Endodermal cell (in vitro differentiated cells): ENCODE data around the gene IQCK. TPM values are rescaled to one million over a fixed set of nuclear protein-coding genes. Genes with fewer than 3 reads are reported as not detected.

Experiments used
- DNase-seq: peaks from one replicate; pipeline ENCODE4 v3.0.0-alpha.2; 2017
- H3K27ac ChIP-seq: 2 replicates; pipeline ENCODE4 v1.5.1; 2013; ENCODE audit warnings: mild to moderate bottlenecking, low read depth, low read length, moderate library complexity
- H3K27me3 ChIP-seq: 2 replicates; pipeline ENCODE4 v1.6.1; 2013; ENCODE audit warnings: mild to moderate bottlenecking, low read length, moderate library complexity; ENCODE audit not compliant: insufficient read depth, control insufficient read depth, poor library complexity, severe bottlenecking
- H3K36me3 ChIP-seq: 2 replicates; pipeline ENCODE4 v1.7.0; 2013; ENCODE audit warnings: mild to moderate bottlenecking, low read length, moderate library complexity; ENCODE audit not compliant: control insufficient read depth, insufficient read depth
- H3K4me1 ChIP-seq: one replicate; pipeline ENCODE4 v1.7.0; 2013; ENCODE audit warnings: low read length; ENCODE audit not compliant: control insufficient read depth, insufficient read depth
- H3K4me3 ChIP-seq: 2 replicates; pipeline ENCODE4 v1.5.1; 2013; ENCODE audit warnings: mild to moderate bottlenecking, low read length, moderate library complexity
- H3K9ac ChIP-seq: 2 replicates; pipeline ENCODE4 v1.6.1; 2013; ENCODE audit warnings: mild to moderate bottlenecking, low read length, moderate library complexity; ENCODE audit not compliant: poor library complexity, severe bottlenecking; ENCODE audit errors: extremely low read depth
- H3K9me3 ChIP-seq: 2 replicates; pipeline ENCODE4 v1.6.1; 2013; ENCODE audit warnings: mild to moderate bottlenecking, low read length, moderate library complexity; ENCODE audit not compliant: control insufficient read depth
- H3K27ac Mint-ChIP-seq: 2 replicates; pipeline ENCODE4 v1.8.0; 2020; ENCODE audit warnings: mixed read lengths
- H3K27me3 Mint-ChIP-seq: 2 replicates; pipeline ENCODE4 v1.8.0; 2021; ENCODE audit warnings: mild to moderate bottlenecking, mixed read lengths; ENCODE audit not compliant: insufficient read depth
- H3K36me3 Mint-ChIP-seq: 2 replicates; pipeline ENCODE4 v1.8.0; 2020; ENCODE audit warnings: low read depth, mixed read lengths
- H3K4me1 Mint-ChIP-seq: 2 replicates; pipeline ENCODE4 v1.8.0; 2020; ENCODE audit warnings: mixed read lengths
- H3K4me3 Mint-ChIP-seq: 2 replicates; pipeline ENCODE4 v1.8.0; 2020; ENCODE audit warnings: mild to moderate bottlenecking, moderate library complexity, mixed read lengths
- H3K9me3 Mint-ChIP-seq: 2 replicates; pipeline ENCODE4 v1.8.0; 2020; ENCODE audit warnings: mild to moderate bottlenecking, mixed read lengths
- WGBS, 2 experiments: methylation state at CpG; one replicate each; pipeline versions ENCODE4 v1.1.5 to v1.1.7; 2013; ENCODE audit warnings: missing lambda C conversion rate in 2 of 2, mixed read lengths in 1 of 2; ENCODE audit not compliant: insufficient coverage in 1 of 2, insufficient read length in 1 of 2; 5-methylcytosine and 5-hydroxymethylcytosine counted together
- total RNA-seq, 2 donors: library from RNA; stranded (reverse); fragmentation: NEBNext Ultra II Directional in 1 of 2; extraction: Animal tissue kit (Norgen Biotek cat#: 25700) in 1 of 2; gene quantifications; 2 replicates in 1 of 2; 3 replicates in 1 of 2; pipeline ENCODE4 v1.2.1, GENCODE V29; 2021
- TF ChIP-seq, protein P1 (sequence below): fragments of 200-600 bp; sonication (generic); conservative IDR thresholded peaks from 2 replicates; pipeline ENCODE4 v1.5.0; 2021; ENCODE audit warnings: antibody characterized with exemption, mild to moderate bottlenecking

The IQCK gene
- total RNA-seq, 2 donors from 2014 or later, result 21.1 to 30.1 TPM

DNA sequence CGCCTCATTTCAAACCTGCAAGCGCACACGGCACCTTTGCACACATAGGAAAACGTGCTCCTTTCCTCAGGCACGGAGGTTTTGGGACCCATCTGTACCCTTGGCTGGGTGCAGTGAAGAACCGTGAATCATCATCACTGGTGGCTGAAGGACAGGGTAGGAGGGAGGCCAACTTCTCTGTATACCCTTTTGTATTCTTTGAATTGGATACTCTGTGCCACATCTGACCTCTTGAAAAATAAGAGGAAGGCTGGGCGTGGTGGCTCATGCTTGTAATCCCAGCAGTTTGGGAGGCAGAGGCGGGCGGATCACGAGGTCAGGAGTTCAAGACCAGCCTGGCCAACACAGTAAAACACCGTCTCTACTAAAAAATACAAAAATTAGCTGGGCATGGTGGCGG, 154.9 kb downstream of the IQCK start:
- peaks cover 4% of the 10 kb centered on the region for H3K4me1 ChIP-seq
- no peaks in the 10 kb centered on the region for H3K9me3 ChIP-seq
- Mint-ChIP-seq H3K9me3 (no peaks in the 10 kb centered on the region), H3K27ac (no peak overlapping the region), H3K4me3 (no peak overlapping the region), H3K4me1 (peaks cover 15% of the 10 kb centered on the region), H3K36me3 (peaks cover 41% of the 10 kb centered on the region), H3K27me3 (no peaks in the 10 kb centered on the region)
- no peak overlapping the region for H3K27ac ChIP-seq
- no peak overlapping the region for H3K9ac ChIP-seq
- H3K27me3 ChIP-seq, result no peaks in the 10 kb centered on the region
- 86 to 88% methylated on average over 10 to 12 of the region's 12 CpGs for WGBS, 2 experiments
- TF ChIP-seq, protein P1, sequence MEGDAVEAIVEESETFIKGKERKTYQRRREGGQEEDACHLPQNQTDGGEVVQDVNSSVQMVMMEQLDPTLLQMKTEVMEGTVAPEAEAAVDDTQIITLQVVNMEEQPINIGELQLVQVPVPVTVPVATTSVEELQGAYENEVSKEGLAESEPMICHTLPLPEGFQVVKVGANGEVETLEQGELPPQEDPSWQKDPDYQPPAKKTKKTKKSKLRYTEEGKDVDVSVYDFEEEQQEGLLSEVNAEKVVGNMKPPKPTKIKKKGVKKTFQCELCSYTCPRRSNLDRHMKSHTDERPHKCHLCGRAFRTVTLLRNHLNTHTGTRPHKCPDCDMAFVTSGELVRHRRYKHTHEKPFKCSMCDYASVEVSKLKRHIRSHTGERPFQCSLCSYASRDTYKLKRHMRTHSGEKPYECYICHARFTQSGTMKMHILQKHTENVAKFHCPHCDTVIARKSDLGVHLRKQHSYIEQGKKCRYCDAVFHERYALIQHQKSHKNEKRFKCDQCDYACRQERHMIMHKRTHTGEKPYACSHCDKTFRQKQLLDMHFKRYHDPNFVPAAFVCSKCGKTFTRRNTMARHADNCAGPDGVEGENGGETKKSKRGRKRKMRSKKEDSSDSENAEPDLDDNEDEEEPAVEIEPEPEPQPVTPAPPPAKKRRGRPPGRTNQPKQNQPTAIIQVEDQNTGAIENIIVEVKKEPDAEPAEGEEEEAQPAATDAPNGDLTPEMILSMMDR, result no peak
- peaks cover 41% of the 10 kb centered on the region for H3K36me3 ChIP-seq
- DNase-seq, result no peak
- no peak overlapping the region for H3K4me3 ChIP-seq

- Histone ChIP-seq H3K9me3 (no peaks in the 10 kb centered on the region), H3K27ac (no peak overlapping the region), H3K4me3 (no peak overlapping the region), H3K27me3 (no peaks in the 10 kb centered on the region), H3K4me1 (peaks cover 4% of the 10 kb centered on the region), H3K9ac (no peak overlapping the region), H3K36me3 (peaks cover 33% of the 10 kb centered on the region)
- H3K4me3 Mint-ChIP-seq, result no peak overlapping the region
- H3K36me3 Mint-ChIP-seq, result peaks cover 37% of the 10 kb centered on the region
- DNase-seq, result no peak
- TF ChIP-seq, protein P1, result no peak
- no peaks in the 10 kb centered on the region for H3K9me3 Mint-ChIP-seq
- no peak overlapping the region for H3K27ac Mint-ChIP-seq
- 95 to 100% methylated on average over 6 to 8 of the region's 8 CpGs for WGBS, 2 experiments
- peaks cover 15% of the 10 kb centered on the region for H3K4me1 Mint-ChIP-seq
- no peaks in the 10 kb centered on the region for H3K27me3 Mint-ChIP-seq
Observed at GRCh38 chr16:19874026-19874425, 156.0 kb downstream of the IQCK start.

DNA sequence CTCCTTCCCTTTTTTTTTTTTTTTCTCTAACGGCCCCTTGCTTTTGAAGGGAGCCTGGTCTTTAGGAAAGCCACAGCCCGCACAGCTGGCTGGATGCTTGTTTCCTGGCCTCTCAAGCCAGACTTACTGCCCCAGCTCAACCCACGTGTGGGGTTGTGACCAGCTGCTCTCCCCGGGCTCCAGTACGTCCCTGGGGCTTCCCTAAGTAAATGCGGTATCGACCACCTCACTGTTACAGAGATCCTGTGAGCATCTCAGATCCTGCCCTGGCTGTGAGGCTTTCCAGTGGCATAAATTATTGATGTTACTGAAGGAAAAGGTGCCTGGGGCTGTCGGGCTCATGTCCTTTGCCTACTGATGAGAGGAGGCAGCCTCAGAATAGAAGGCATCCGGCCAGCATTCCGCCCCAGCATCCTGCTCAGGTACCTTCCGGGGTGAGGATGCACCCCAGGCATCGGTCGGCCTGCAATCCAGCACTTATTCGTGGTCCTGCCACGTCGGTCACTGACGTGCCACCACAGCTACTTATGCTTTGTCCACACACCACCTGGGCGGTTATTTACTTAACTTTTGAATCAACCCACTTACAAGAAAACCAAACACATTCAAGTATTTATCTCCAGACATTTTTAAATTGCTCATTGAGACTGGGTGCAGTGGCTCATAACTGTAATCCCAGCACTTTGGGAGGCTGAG, 156.9 kb downstream of the IQCK start:
- no peak for DNase-seq
- H3K4me3 Mint-ChIP-seq, result no peak overlapping the region
- H3K27me3 Mint-ChIP-seq, result no peaks in the 10 kb centered on the region
- no peaks in the 10 kb centered on the region for H3K9me3 Mint-ChIP-seq
- Histone ChIP-seq H3K9ac (no peak overlapping the region), H3K9me3 (no peaks in the 10 kb centered on the region), H3K4me3 (no peak overlapping the region), H3K36me3 (peaks cover 30% of the 10 kb centered on the region), H3K4me1 (peaks cover 4% of the 10 kb centered on the region), H3K27me3 (no peaks in the 10 kb centered on the region), H3K27ac (no peak overlapping the region)
- TF ChIP-seq, protein P1, result no peak
- H3K4me1 Mint-ChIP-seq, result peaks cover 20% of the 10 kb centered on the region
- no peak overlapping the region for H3K27ac Mint-ChIP-seq
- H3K36me3 Mint-ChIP-seq, result peaks cover 38% of the 10 kb centered on the region
- 86 to 92% methylated on average over 16 to 18 of the region's 18 CpGs for WGBS, 2 experiments
